Measurements from ENCODE around the gene SYTL2.
A peak's percentile ranks its signal among the peaks of the same experiment; 100 is the strongest.

The SYTL2 gene

DNA sequence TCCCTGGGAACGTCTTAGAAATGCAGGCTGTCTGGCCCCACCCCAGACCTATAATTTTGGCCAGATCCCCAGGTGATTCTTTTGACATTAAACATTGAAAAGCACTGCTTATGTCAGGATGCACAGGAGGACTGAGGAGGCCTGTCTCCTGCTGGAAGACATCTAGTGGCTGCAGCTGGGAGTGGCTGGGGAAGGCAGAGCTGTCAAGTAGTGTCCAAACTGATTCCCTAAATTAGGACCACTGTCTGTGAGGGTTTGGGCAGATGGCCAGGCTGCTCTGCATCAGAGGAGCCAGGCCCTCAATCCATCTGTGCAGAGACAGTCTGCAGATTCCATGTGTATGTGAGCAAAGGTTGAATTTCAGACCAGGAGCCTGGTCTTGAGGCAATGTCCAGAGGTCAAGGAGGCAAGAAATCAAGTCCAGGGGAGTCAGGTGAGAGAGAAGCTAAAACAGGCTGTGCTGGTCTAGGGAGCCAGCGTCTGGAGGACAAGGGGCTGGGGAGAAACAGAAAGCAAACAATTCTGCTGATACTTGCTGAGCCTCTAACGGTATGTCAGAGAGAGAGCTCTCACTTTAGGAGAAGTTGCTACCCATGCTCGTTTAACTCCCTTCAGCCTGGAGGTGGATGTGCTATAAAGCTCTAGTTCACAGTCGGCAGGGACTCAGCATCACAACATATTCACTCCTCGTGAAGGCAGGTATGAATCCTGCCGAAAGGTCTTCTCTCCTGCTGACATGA, 15.3 kb upstream of the SYTL2 start:
- Mint-ChIP-seq H3K4me3 (no peak overlapping the region), H3K9me3 (no peaks in the 10 kb centered on the region), H3K27me3 (ENCODE audit: low read depth) (peaks cover 5% of the 10 kb centered on the region), H3K4me1 (peaks cover 39% of the 10 kb centered on the region), H3K27ac (peak overlapping the region; percentile 62 to 82 (median 75)), H3K36me3 (ENCODE audit: low read depth) (no peaks in the 10 kb centered on the region)
- TF ChIP-seq, protein P1, sequence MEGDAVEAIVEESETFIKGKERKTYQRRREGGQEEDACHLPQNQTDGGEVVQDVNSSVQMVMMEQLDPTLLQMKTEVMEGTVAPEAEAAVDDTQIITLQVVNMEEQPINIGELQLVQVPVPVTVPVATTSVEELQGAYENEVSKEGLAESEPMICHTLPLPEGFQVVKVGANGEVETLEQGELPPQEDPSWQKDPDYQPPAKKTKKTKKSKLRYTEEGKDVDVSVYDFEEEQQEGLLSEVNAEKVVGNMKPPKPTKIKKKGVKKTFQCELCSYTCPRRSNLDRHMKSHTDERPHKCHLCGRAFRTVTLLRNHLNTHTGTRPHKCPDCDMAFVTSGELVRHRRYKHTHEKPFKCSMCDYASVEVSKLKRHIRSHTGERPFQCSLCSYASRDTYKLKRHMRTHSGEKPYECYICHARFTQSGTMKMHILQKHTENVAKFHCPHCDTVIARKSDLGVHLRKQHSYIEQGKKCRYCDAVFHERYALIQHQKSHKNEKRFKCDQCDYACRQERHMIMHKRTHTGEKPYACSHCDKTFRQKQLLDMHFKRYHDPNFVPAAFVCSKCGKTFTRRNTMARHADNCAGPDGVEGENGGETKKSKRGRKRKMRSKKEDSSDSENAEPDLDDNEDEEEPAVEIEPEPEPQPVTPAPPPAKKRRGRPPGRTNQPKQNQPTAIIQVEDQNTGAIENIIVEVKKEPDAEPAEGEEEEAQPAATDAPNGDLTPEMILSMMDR (IDR thresholded peaks at IDR 0.05; ENCODE audit: unreplicated experiment in 3 of 3): peak; percentile 49 to 70 (median 57)

DNA sequence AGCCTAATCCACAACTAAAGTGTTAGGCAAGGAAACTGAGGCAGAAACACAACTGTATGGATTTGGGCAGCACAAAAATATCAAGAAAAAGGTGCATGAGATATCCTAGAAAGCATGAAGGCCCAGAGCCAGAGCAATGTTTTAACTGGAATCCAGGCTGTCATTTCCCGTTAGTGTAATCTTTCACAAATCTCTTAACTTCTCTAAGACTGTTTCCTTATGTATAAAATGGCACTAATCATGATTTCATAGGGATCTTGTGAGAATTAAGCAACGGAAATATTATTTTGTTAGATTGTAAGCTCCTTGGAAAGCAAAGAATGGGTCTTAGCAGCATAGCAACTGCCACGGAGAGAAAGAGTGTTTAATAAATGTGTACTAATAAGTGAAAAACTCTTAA, 14.7 kb upstream of the SYTL2 start:
- Mint-ChIP-seq H3K27me3 (ENCODE audit: low read depth) (peaks cover 5% of the 10 kb centered on the region), H3K9me3 (no peaks in the 10 kb centered on the region), H3K27ac (peak overlapping the region in 2 of 3 experiments; percentile 62 to 75), H3K36me3 (ENCODE audit: low read depth) (no peaks in the 10 kb centered on the region), H3K4me1 (peaks cover 39% of the 10 kb centered on the region), H3K4me3 (no peak overlapping the region)
- TF ChIP-seq, protein P1 (IDR thresholded peaks at IDR 0.05; ENCODE audit: unreplicated experiment in 3 of 3): no peak

DNA sequence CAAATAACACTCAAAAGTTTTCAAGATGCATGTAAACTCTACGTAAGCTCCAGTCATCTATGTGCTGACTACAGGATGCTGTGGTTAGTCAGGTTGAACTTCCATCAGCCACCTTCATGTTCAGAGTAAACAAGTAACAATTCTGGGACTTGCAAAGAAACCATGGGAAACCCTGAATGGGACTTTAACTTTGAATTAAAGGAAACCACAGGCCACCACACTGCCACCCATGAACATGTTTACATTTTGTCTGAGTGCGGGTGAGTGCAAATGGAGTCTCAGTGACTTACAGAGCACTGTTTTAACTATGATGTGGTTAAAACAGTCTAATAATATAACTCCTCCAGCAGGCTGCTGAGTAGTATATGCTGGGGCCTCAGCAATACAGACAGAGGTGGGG, 12.9 kb upstream of the SYTL2 start:
- Mint-ChIP-seq H3K4me3 (no peak overlapping the region), H3K27ac (no peak overlapping the region), H3K9me3 (no peaks in the 10 kb centered on the region), H3K27me3 (ENCODE audit: low read depth) (peaks cover 5% of the 10 kb centered on the region), H3K4me1 (peaks cover 37% of the 10 kb centered on the region), H3K36me3 (ENCODE audit: low read depth) (no peaks in the 10 kb centered on the region)
- TF ChIP-seq, protein P1 (IDR thresholded peaks at IDR 0.05; ENCODE audit: unreplicated experiment in 3 of 3): no peak

DNA sequence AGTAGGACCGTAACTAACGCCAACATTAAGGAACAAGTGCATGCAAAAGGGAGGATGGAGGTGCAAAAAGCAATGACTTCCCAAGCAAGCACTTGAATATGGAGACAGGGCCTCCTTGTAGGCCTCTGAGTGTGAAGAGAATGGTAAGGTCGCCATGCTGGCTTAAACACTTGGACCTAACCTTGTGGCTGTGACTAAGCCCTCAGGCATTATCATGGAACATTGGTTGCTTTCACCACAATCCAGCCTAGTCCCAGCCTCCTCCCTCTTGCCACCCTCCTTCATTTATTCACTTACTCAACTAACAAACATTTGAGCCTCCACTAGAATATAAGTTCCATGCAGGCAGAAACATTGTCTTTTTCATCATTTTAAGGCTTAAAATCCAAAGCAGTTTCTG, 11.9 kb upstream of the SYTL2 start:
- Mint-ChIP-seq H3K27ac (no peak overlapping the region), H3K36me3 (ENCODE audit: low read depth) (no peaks in the 10 kb centered on the region), H3K27me3 (ENCODE audit: low read depth) (peaks cover 5% of the 10 kb centered on the region), H3K4me1 (peaks cover 30% of the 10 kb centered on the region), H3K4me3 (no peak overlapping the region), H3K9me3 (no peaks in the 10 kb centered on the region)
- TF ChIP-seq, protein P1 (IDR thresholded peaks at IDR 0.05; ENCODE audit: unreplicated experiment in 3 of 3): no peak

DNA sequence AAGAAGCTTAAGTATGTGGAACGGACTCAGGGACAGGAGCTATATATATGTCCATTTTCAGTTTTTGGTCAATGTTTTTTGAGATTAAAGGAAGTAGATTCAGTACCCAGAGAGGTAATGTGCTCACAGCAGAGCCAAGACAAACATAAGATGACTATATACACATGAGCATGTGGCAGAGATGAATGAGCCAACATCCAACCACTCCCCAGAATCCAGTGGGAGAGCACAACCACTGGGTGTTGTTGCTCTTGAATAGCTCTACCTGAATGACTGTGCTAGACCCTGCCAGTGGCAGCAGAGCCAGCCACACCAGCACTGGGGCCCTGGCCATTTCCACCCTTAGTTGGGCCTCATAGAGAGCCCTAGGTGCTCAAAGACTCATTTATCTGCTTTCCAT, 10.7 kb upstream of the SYTL2 start:
- TF ChIP-seq, protein P1 (IDR thresholded peaks at IDR 0.05; ENCODE audit: unreplicated experiment in 3 of 3): no peak
- H3K27me3 Mint-ChIP-seq (ENCODE audit: low read depth): peaks cover 5% of the 10 kb centered on the region
- no peak overlapping the region for H3K4me3 Mint-ChIP-seq
- H3K27ac Mint-ChIP-seq: no peak overlapping the region
- peaks cover 22% of the 10 kb centered on the region for H3K4me1 Mint-ChIP-seq
- H3K9me3 Mint-ChIP-seq: no peaks in the 10 kb centered on the region
- H3K36me3 Mint-ChIP-seq (ENCODE audit: low read depth): no peaks in the 10 kb centered on the region

DNA sequence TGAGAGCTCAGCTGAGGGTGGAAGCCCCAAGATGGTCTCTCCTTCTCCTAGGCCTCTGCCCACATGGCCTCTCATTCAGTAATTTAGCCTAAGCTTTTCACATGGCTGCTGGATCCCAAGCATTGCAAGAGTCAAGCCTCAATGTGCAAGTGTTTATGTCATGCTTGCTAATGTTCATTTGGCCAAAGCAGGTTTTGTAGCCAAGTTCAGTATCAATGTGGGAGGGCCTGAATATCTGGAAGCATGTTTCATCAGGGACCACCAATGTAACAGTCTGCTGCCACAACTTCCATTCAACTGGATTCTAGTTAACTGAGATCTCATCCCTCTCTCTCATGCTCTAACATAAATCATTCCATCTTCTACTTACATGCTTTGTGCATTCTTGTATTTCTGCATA, 8.5 kb upstream of the SYTL2 start:
- Mint-ChIP-seq H3K27me3 (ENCODE audit: low read depth) (peaks cover 5% of the 10 kb centered on the region), H3K27ac (no peak overlapping the region), H3K4me1 (peaks cover 3% of the 10 kb centered on the region), H3K9me3 (no peaks in the 10 kb centered on the region), H3K4me3 (no peak overlapping the region), H3K36me3 (ENCODE audit: low read depth) (no peaks in the 10 kb centered on the region)
- TF ChIP-seq, protein P1 (IDR thresholded peaks at IDR 0.05; ENCODE audit: unreplicated experiment in 3 of 3): no peak

Data from nephron (organoid).